Astrocyte (in vitro differentiated cells and primary cell): ENCODE data around the gene PSMD5. TPM values are rescaled to one million over a fixed set of nuclear protein-coding genes. Genes with fewer than 3 reads are reported as not detected.

Experiments
- DNase-seq: peaks from one replicate; pipeline ENCODE4 v3.0.0-alpha.2; 2010; ENCODE audit warnings: low read depth
- FAIRE-seq: peaks from 2 replicates; lab custom pipeline; 2011; peaks lifted over from hg19 to GRCh38; lab: Jason Lieb, UNC
- H2AFZ ChIP-seq: 2 replicates; pipeline ENCODE4 v1.6.0; 2012; ENCODE audit warnings: low read depth, low read length, inconsistent platforms
- H3K27ac ChIP-seq: 2 replicates; pipeline ENCODE4 v1.5.1; 2011; ENCODE audit warnings: low read depth, low read length, inconsistent platforms
- H3K27me3 ChIP-seq: 2 replicates; pipeline ENCODE4 v1.6.0; 2011; ENCODE audit warnings: low read length, inconsistent platforms; ENCODE audit not compliant: insufficient read depth
- H3K36me3 ChIP-seq: 2 replicates; pipeline ENCODE4 v1.5.1; 2011; ENCODE audit warnings: low read length, inconsistent platforms; ENCODE audit not compliant: insufficient read depth
- H3K4me1 ChIP-seq: 2 replicates; pipeline ENCODE4 v1.5.1; 2011; ENCODE audit warnings: low read length, inconsistent platforms; ENCODE audit not compliant: insufficient read depth
- H3K4me2 ChIP-seq: 2 replicates; pipeline ENCODE4 v1.6.0; 2012; ENCODE audit warnings: low read length, inconsistent platforms
- H3K4me3 ChIP-seq: 2 replicates; pipeline ENCODE4 v1.5.1; 2011; ENCODE audit warnings: low read depth, mild to moderate bottlenecking, low read length, inconsistent platforms; ENCODE audit not compliant: insufficient read depth
- H3K79me2 ChIP-seq: 2 replicates; pipeline ENCODE4 v1.6.0; 2012; ENCODE audit warnings: mild to moderate bottlenecking, low read length, inconsistent platforms; ENCODE audit not compliant: insufficient read depth
- H3K9ac ChIP-seq: 2 replicates; pipeline ENCODE4 v1.6.0; 2012; ENCODE audit warnings: mild to moderate bottlenecking, low read length, inconsistent platforms
- H3K9me3 ChIP-seq: 2 replicates; pipeline ENCODE4 v1.5.1; 2012; ENCODE audit warnings: low read depth, mild to moderate bottlenecking, low read length, inconsistent platforms; ENCODE audit not compliant: insufficient read depth
- H4K20me1 ChIP-seq: 2 replicates; pipeline ENCODE4 v1.6.0; 2012; ENCODE audit warnings: low read length, inconsistent platforms; ENCODE audit not compliant: insufficient read depth
- H3K27ac Mint-ChIP-seq: one replicate; pipeline ENCODE4 v1.8.0; 2021; ENCODE audit warnings: mild to moderate bottlenecking, mixed read lengths; ENCODE audit not compliant: unreplicated experiment
- H3K27me3 Mint-ChIP-seq: one replicate; pipeline ENCODE4 v1.8.0; 2021; ENCODE audit warnings: low read depth, mixed read lengths; ENCODE audit not compliant: unreplicated experiment
- H3K36me3 Mint-ChIP-seq: one replicate; pipeline ENCODE4 v1.8.0; 2021; ENCODE audit warnings: low read depth, mixed read lengths; ENCODE audit not compliant: unreplicated experiment
- H3K4me1 Mint-ChIP-seq: one replicate; pipeline ENCODE4 v1.8.0; 2021; ENCODE audit warnings: low read depth, mixed read lengths; ENCODE audit not compliant: unreplicated experiment
- H3K4me3 Mint-ChIP-seq: one replicate; pipeline ENCODE4 v1.8.0; 2021; ENCODE audit warnings: mild to moderate bottlenecking, moderate library complexity, mixed read lengths; ENCODE audit not compliant: unreplicated experiment
- H3K9me3 Mint-ChIP-seq: one replicate; pipeline ENCODE4 v1.8.0; 2021; ENCODE audit warnings: mild to moderate bottlenecking, mixed read lengths; ENCODE audit not compliant: unreplicated experiment
- EZH2 ChIP-seq: IDR thresholded peaks from 2 replicates; pipeline ENCODE4 v1.6.1; 2012; ENCODE audit warnings: mild to moderate bottlenecking, low read length, inconsistent platforms; ENCODE audit not compliant: insufficient read depth
- total RNA-seq: library from RNA; stranded (reverse); gene quantifications from 2 replicates; pipeline ENCODE4 v1.2.1, GENCODE V29; 2021
- TF ChIP-seq, protein P1 (sequence below): IDR thresholded peaks from 2 replicates; pipeline ENCODE4 v1.5.1; 2011; ENCODE audit warnings: low read depth, mild to moderate bottlenecking, inconsistent platforms, low read length, moderate library complexity; ENCODE audit not compliant: insufficient read depth

PSMD5 gene
- total RNA-seq, 1 donor from 2014 or later = 66.2 TPM

DNA sequence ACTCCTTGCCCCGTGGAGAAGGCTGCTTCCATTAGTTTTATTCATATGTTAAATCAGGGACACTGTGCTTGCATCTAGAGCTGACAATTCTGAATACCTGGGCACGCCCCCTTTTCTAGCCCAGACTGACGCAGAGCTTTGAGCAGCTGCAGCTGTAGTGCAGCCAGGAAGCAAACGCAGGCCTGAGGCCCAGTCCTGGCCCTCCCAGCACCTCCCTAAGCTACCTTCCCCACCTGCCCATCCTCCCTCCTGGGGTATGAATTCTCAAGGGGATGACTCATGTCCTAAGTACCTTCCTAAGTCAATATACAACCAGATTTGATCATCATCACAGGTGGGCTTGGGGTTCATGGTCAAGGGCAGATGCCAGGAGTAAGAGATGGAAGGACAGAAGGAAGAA lies 30.8 kb upstream of the PSMD5 start:
- no peaks in the 10 kb centered on the region for H3K27me3 Mint-ChIP-seq
- Histone ChIP-seq H3K4me2 (peak overlapping the region; percentile 9), H3K4me1 (peaks cover 27% of the 10 kb centered on the region), H3K9ac (no peak overlapping the region), H3K4me3 (no peak overlapping the region), H3K27me3 (no peaks in the 10 kb centered on the region), H3K79me2 (peaks cover 21% of the 10 kb centered on the region), H4K20me1 (no peaks in the 10 kb centered on the region), H2AFZ (no peak overlapping the region), H3K9me3 (no peaks in the 10 kb centered on the region), H3K36me3 (peaks cover 6% of the 10 kb centered on the region), H3K27ac (no peak overlapping the region)
- peaks cover under 1% of the 10 kb centered on the region for H3K9me3 Mint-ChIP-seq
- no peak overlapping the region for H3K27ac Mint-ChIP-seq
- FAIRE-seq = no peak
- peaks cover 5% of the 10 kb centered on the region for H3K36me3 Mint-ChIP-seq
- DNase-seq = peak; percentile 18
- TF ChIP-seq, protein P1, sequence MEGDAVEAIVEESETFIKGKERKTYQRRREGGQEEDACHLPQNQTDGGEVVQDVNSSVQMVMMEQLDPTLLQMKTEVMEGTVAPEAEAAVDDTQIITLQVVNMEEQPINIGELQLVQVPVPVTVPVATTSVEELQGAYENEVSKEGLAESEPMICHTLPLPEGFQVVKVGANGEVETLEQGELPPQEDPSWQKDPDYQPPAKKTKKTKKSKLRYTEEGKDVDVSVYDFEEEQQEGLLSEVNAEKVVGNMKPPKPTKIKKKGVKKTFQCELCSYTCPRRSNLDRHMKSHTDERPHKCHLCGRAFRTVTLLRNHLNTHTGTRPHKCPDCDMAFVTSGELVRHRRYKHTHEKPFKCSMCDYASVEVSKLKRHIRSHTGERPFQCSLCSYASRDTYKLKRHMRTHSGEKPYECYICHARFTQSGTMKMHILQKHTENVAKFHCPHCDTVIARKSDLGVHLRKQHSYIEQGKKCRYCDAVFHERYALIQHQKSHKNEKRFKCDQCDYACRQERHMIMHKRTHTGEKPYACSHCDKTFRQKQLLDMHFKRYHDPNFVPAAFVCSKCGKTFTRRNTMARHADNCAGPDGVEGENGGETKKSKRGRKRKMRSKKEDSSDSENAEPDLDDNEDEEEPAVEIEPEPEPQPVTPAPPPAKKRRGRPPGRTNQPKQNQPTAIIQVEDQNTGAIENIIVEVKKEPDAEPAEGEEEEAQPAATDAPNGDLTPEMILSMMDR = no peak
- TF ChIP-seq EZH2 = no peak
- peaks cover 11% of the 10 kb centered on the region for H3K4me1 Mint-ChIP-seq
- no peak overlapping the region for H3K4me3 Mint-ChIP-seq

DNA sequence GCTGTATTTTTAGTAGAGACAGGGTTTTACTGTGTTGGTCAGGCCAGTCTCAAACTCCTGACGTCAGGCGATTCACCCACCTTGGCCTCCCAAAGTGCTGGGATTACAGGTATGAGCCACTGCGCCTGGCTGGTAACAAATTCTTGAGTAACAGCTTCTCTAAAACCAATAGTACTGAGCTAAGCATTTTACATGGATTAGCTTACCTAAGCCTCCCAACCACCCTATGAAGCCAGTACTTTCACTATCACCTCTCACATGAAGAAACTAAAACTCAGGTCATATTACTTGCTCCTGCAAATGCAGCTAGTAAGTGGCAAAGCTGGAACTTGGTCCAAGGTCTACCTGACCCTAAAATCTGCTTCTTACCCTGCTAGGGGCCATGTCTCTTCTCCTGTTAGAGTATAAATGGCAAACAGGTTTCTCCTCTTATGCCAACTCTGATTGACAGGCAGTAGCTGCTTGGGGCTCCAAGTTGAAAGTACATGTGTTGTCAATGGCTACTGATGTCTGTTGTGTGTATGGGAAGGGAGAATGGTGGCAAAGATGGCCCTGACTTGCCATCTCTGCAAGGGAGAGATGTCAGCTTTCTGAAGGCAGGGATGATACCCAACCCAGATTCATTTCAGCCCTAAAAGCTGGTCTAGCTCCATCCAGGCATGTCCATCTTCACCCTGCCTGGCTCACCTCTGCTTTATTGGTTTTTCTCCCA lies 30.2 kb upstream of the PSMD5 start:
- Mint-ChIP-seq H3K9me3 (no peaks in the 10 kb centered on the region), H3K4me3 (no peak overlapping the region), H3K27ac (no peak overlapping the region), H3K27me3 (no peaks in the 10 kb centered on the region), H3K4me1 (peaks cover 11% of the 10 kb centered on the region), H3K36me3 (peaks cover 5% of the 10 kb centered on the region)
- TF ChIP-seq, protein P1 = no peak
- no peak for TF ChIP-seq EZH2
- Histone ChIP-seq H3K9ac (no peak overlapping the region), H3K9me3 (no peaks in the 10 kb centered on the region), H3K27me3 (no peaks in the 10 kb centered on the region), H3K36me3 (peaks cover 6% of the 10 kb centered on the region), H3K4me3 (no peak overlapping the region), H4K20me1 (no peaks in the 10 kb centered on the region), H3K4me1 (peaks cover 27% of the 10 kb centered on the region), H3K79me2 (peaks cover 21% of the 10 kb centered on the region), H3K27ac (no peak overlapping the region), H3K4me2 (no peak overlapping the region), H2AFZ (no peak overlapping the region)
- DNase-seq (no peak), FAIRE-seq (no peak)

DNA sequence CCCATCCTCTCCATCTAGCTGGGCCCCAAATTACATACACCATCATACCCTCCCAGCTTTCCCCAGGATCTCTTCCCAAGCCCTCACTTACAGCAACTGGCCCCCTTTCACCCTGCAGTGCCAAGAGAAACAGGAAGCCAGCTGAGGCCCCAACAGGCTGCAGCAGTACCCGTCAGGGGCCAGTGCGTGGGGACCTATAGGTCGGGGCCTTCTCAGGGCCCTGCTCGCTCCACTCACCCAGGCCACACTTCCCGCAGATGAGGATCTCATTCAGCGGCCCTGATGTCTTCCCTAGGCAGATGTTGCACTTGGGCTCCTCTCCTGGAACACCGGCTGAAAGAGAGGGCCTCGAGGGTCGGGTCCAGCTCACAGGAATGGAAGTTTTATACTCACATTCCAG lies 27.5 kb upstream of the PSMD5 start:
- Histone ChIP-seq H3K4me1 (peaks cover 13% of the 10 kb centered on the region), H3K79me2 (peaks cover 12% of the 10 kb centered on the region), H3K36me3 (peaks cover 6% of the 10 kb centered on the region), H3K4me3 (no peak overlapping the region), H2AFZ (no peak overlapping the region), H3K27me3 (no peaks in the 10 kb centered on the region), H3K9ac (no peak overlapping the region), H3K9me3 (no peaks in the 10 kb centered on the region), H4K20me1 (no peaks in the 10 kb centered on the region), H3K4me2 (no peak overlapping the region), H3K27ac (no peak overlapping the region)
- Mint-ChIP-seq H3K27ac (no peak overlapping the region), H3K4me3 (no peak overlapping the region), H3K27me3 (no peaks in the 10 kb centered on the region), H3K9me3 (no peaks in the 10 kb centered on the region), H3K36me3 (peaks cover 6% of the 10 kb centered on the region), H3K4me1 (peaks cover 9% of the 10 kb centered on the region)
- DNase-seq = no peak
- TF ChIP-seq, protein P1 = no peak
- no peak for TF ChIP-seq EZH2
- no peak for FAIRE-seq
